Measurements from ENCODE around the gene CCDC194. TPM values are rescaled to one million over a fixed set of nuclear protein-coding genes. Genes with fewer than 3 reads are reported as not detected.

The CCDC194 gene
- total and polyA plus RNA-seq, 2 of the 13 experiments (the other 11 are each of a cell fraction or from before 2014, with no cell fraction given): 0.13 to 0.21 TPM

- peak; percentile 79 for TF ChIP-seq ELF3 (CRISPR knock-in tag; IDR thresholded peaks at IDR 0.05)
- peak; percentile 27; the same call in 1 of the 2 replicates for TF ChIP-seq ATF7 (IDR thresholded peaks at IDR 0.05)
- TF ChIP-seq ATF7 (CRISPR knock-in tag; IDR thresholded peaks at IDR 0.05): peak; percentile 68; the same call in 1 of the 2 replicates
- TF ChIP-seq HNRNPUL1 (IDR thresholded peaks at IDR 0.05; ENCODE audit: low read depth, low read length): no peak
- peak; percentile 75 for TF ChIP-seq ZFP91 (CRISPR knock-in tag; IDR thresholded peaks at IDR 0.05; ENCODE audit: borderline replicate concordance)
- peak; percentile 83; the same call in 1 of the 2 replicates for TF ChIP-seq ERF (CRISPR knock-in tag; IDR thresholded peaks at IDR 0.05)
- 0 out of 2 replicates have a peak, but pooled peaks have one; percentile 64 for TF ChIP-seq ZNF841 (CRISPR knock-in tag; IDR thresholded peaks at IDR 0.05; ENCODE audit: borderline replicate concordance)
- no peak for TF ChIP-seq DMTF1 (CRISPR knock-in tag; IDR thresholded peaks at IDR 0.05)
- TF ChIP-seq NFKBIZ (CRISPR knock-in tag; IDR thresholded peaks at IDR 0.05): 0 out of 2 replicates have a peak, but pooled peaks have one; percentile 24
- TF ChIP-seq IKZF1 (IDR thresholded peaks at IDR 0.05): no peak
- peak; percentile 86 for TF ChIP-seq NR2C2 (CRISPR knock-in tag; IDR thresholded peaks at IDR 0.05; ENCODE audit: borderline replicate concordance)
- peak; percentile 68; the same call in 1 of the 2 replicates for TF ChIP-seq TFDP1 (CRISPR knock-in tag; IDR thresholded peaks at IDR 0.05; ENCODE audit: borderline replicate concordance)
- TF ChIP-seq ZFX (CRISPR knock-in tag; IDR thresholded peaks at IDR 0.05; ENCODE audit: low read depth): peak; percentile 50; the same call in 1 of the 2 replicates
- peak; percentile 64 for TF ChIP-seq GMEB1 (CRISPR knock-in tag; IDR thresholded peaks at IDR 0.05; ENCODE audit: borderline replicate concordance)
- no peak for TF ChIP-seq MAF1 (CRISPR knock-in tag; IDR thresholded peaks at IDR 0.05; ENCODE audit: borderline replicate concordance)
- TF ChIP-seq MNT (IDR thresholded peaks at IDR 0.05): no peak
- no peak for TF ChIP-seq THRA (CRISPR knock-in tag; IDR thresholded peaks at IDR 0.05; ENCODE audit: borderline replicate concordance)
- TF ChIP-seq STAG1 (CRISPR knock-in tag; IDR thresholded peaks at IDR 0.05): peak; percentile 45
- peak; percentile 77 for TF ChIP-seq ZBTB7B (CRISPR knock-in tag; IDR thresholded peaks at IDR 0.05)
- peak; percentile 55; the same call in 1 of the 2 replicates for TF ChIP-seq ZNF350 (CRISPR knock-in tag; IDR thresholded peaks at IDR 0.05; ENCODE audit: borderline replicate concordance, low read depth)
Observed at GRCh38 chr19:17340871-17341357, 53.1 kb downstream of the CCDC194 start (continued).
